ENCODE results near the gene TRIM41.

The TRIM41 gene

GRCh38 chr5:181248277-181248676 is 25.2 kb downstream of the TRIM41 start:
- DNase-seq (ENCODE audit: extremely low read depth, low read depth) = no peak
- no peak for TF ChIP-seq CTCF (IDR thresholded peaks at IDR 0.05; ENCODE audit: low read depth, low read length, missing control alignments)
- peak overlapping the region; percentile 98 for H3K4me3 ChIP-seq (replicated peaks; ENCODE audit: low read depth, low read length)

- DNase-seq (ENCODE audit: extremely low read depth, low read depth) = no peak
- no peak overlapping the region for H3K4me3 ChIP-seq (replicated peaks; ENCODE audit: low read depth, low read length)
- TF ChIP-seq CTCF (IDR thresholded peaks at IDR 0.05; ENCODE audit: low read depth, low read length, missing control alignments) = no peak
Observed at GRCh38 chr5:181255276-181255675, 32.2 kb downstream of the TRIM41 start.

- no peak for TF ChIP-seq CTCF (IDR thresholded peaks at IDR 0.05; ENCODE audit: low read depth, low read length, missing control alignments)
- no peak for DNase-seq (ENCODE audit: extremely low read depth, low read depth)
- no peak overlapping the region for H3K4me3 ChIP-seq (replicated peaks; ENCODE audit: low read depth, low read length)
Observed at GRCh38 chr5:181255836-181256578, 32.9 kb downstream of the TRIM41 start.

GRCh38 chr5:181258576-181258975 is 35.5 kb downstream of the TRIM41 start:
- no peak for TF ChIP-seq CTCF (IDR thresholded peaks at IDR 0.05; ENCODE audit: low read depth, low read length, missing control alignments)
- DNase-seq (ENCODE audit: extremely low read depth, low read depth) = no peak
- peak overlapping the region; percentile 92 for H3K4me3 ChIP-seq (replicated peaks; ENCODE audit: low read depth, low read length)

- no peak for TF ChIP-seq CTCF (IDR thresholded peaks at IDR 0.05; ENCODE audit: low read depth, low read length, missing control alignments)
- H3K4me3 ChIP-seq (replicated peaks; ENCODE audit: low read depth, low read length) = peak overlapping the region; percentile 92
- DNase-seq (ENCODE audit: extremely low read depth, low read depth) = no peak
Observed at GRCh38 chr5:181259283-181259682, 36.2 kb downstream of the TRIM41 start.

GRCh38 chr5:181259974-181260719 is 37.1 kb downstream of the TRIM41 start:
- TF ChIP-seq CTCF (IDR thresholded peaks at IDR 0.05; ENCODE audit: low read depth, low read length, missing control alignments) = no peak
- DNase-seq (ENCODE audit: extremely low read depth, low read depth) = no peak
- H3K4me3 ChIP-seq (replicated peaks; ENCODE audit: low read depth, low read length) = peak overlapping the region; percentile 92
